AG04450 (cell line): ENCODE measurements around the gene LRMDA. TPM values are rescaled to one million over a fixed set of nuclear protein-coding genes. Genes with fewer than 3 reads are reported as not detected.

Experiments
- CTCF ChIA-PET: fragments of 300-600, 350-600 bp; formaldehyde crosslinking; extraction: SDS; loops from one replicate; lab custom pipeline; 2022; ENCODE audit warnings: antibody characterized with exemption, inconsistent platforms; lab: Charles Lee
- POLR2A ChIA-PET: fragments of 350-600 bp; formaldehyde crosslinking; extraction: SDS; loops from one replicate; lab custom pipeline; 2021; ENCODE audit warnings: antibody characterized with exemption, inconsistent platforms; lab: Yijun Ruan, JAX
- DNase-seq: peaks from one replicate; pipeline ENCODE4 v3.0.0-alpha.2; 2011; ENCODE audit warnings: low read depth, low spot score
- H3K27ac ChIP-seq: one replicate; pipeline ENCODE4 v1.5.1; 2012; ENCODE audit warnings: low read depth, low read length, control low read depth
- H3K27me3 ChIP-seq: one replicate; pipeline ENCODE4 v1.6.0; 2012; ENCODE audit warnings: low read length; ENCODE audit not compliant: control insufficient read depth, insufficient read depth
- H3K4me3 ChIP-seq: 2 replicates; pipeline ENCODE4 v1.5.1; 2011; ENCODE audit warnings: mild to moderate bottlenecking, low read depth, low read length, control low read depth
- H3K9me3 ChIP-seq: 2 replicates; pipeline ENCODE4 v1.5.1; 2012; ENCODE audit warnings: low read length; ENCODE audit not compliant: control insufficient read depth, insufficient read depth
- CTCF ChIP-seq: IDR thresholded peaks from 2 replicates; pipeline ENCODE4 v1.5.1; 2011; ENCODE audit warnings: low read depth, low read length, control low read depth, inconsistent platforms
- polyA plus RNA-seq: library from polyadenylated mRNA; depleted of rRNA; stranded (reverse); fragments of >200 nt; gene quantifications from 2 replicates; pipeline ENCODE4 v1.2.3, GENCODE V29; 2011

The LRMDA gene
- polyA plus RNA-seq, 1 experiment: 0.12 TPM

GRCh38 chr10:76001461-76001860 lies 570.0 kb downstream of the LRMDA start:
- TF ChIP-seq CTCF: no peak
- CTCF ChIA-PET: no interaction called here
- Histone ChIP-seq H3K27ac (no peak overlapping the region), H3K27me3 (peaks cover 15% of the 10 kb centered on the region), H3K4me3 (no peak overlapping the region), H3K9me3 (no peaks in the 10 kb centered on the region)
- POLR2A ChIA-PET: no interaction called here
- DNase-seq: no peak

GRCh38 chr10:76002262-76002854 lies 570.9 kb downstream of the LRMDA start:
- ChIA-PET CTCF (no interaction called here), POLR2A (no interaction called here)
- DNase-seq: no peak
- Histone ChIP-seq H3K9me3 (no peaks in the 10 kb centered on the region), H3K27me3 (peaks cover 20% of the 10 kb centered on the region), H3K4me3 (no peak overlapping the region), H3K27ac (no peak overlapping the region)
- TF ChIP-seq CTCF: no peak

GRCh38 chr10:76007667-76008181 lies 576.3 kb downstream of the LRMDA start:
- no peak for TF ChIP-seq CTCF
- CTCF ChIA-PET: no interaction called here
- Histone ChIP-seq H3K27me3 (peaks cover 19% of the 10 kb centered on the region), H3K9me3 (no peaks in the 10 kb centered on the region), H3K4me3 (no peak overlapping the region), H3K27ac (no peak overlapping the region)
- POLR2A ChIA-PET: no interaction called here
- no peak for DNase-seq

GRCh38 chr10:76009531-76009930 lies 578.1 kb downstream of the LRMDA start:
- no peak for TF ChIP-seq CTCF
- Histone ChIP-seq H3K9me3 (no peaks in the 10 kb centered on the region), H3K27ac (no peak overlapping the region), H3K27me3 (peaks cover 16% of the 10 kb centered on the region), H3K4me3 (no peak overlapping the region)
- POLR2A ChIA-PET: no interaction called here
- no peak for DNase-seq
- CTCF ChIA-PET: interaction anchor here (0.7 to 1.7 kb wide), 3 partner anchors 14 to 1637 kb away, joined by 3 to 7 read pairs (median 5); no protein-coding TSS in a partner anchor

DNA sequence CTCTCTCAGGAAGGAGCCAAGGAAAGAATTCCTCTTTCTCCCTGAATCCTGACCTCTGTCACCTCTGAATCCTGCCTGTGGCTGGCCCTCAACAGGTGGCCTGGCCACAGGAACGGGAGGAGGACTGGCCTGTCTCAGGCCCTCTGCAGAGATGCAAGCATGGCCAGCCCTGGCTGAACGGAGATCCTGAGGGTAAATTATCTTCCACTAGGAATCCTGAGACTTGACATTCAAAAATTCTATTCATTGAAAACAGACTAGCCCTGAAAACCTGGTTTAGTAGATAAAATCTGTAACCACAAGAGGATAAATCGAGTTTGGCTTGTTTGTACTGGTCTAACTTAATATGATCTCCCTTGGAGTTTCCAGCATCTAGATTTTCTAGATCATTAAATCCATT lies 579.3 kb downstream of the LRMDA start:
- no peak for DNase-seq
- CTCF ChIA-PET: interaction anchor here (0.7 kb wide), 1 partner anchor 537 kb away, joined by 4 read pairs; no protein-coding TSS in a partner anchor
- POLR2A ChIA-PET: no interaction called here
- H3K9me3 ChIP-seq: no peaks in the 10 kb centered on the region
- H3K27ac ChIP-seq: no peak overlapping the region
- no peak for TF ChIP-seq CTCF
- peaks cover 16% of the 10 kb centered on the region for H3K27me3 ChIP-seq
- H3K4me3 ChIP-seq: no peak overlapping the region
